AG04449 (cell line): Measurements from ENCODE around the gene ADAMTS19.

Experiments used
- CTCF ChIA-PET: fragments of 350-600 bp; formaldehyde crosslinking; extraction: SDS; loops from one replicate; lab custom pipeline; 2021; ENCODE audit warnings: antibody characterized with exemption; lab: Yijun Ruan, JAX
- POLR2A ChIA-PET: fragments of 400-600, 350-600 bp; formaldehyde crosslinking; extraction: SDS; loops from one replicate; lab custom pipeline; 2020; ENCODE audit warnings: antibody characterized with exemption, inconsistent platforms; lab: Yijun Ruan, JAX
- DNase-seq: peaks from one replicate; pipeline ENCODE4 v3.0.0-alpha.2; 2010; ENCODE audit warnings: low read depth, low spot score
- H3K4me3 ChIP-seq: 2 replicates; pipeline ENCODE4 v1.5.1; 2011; ENCODE audit warnings: low read depth, mild to moderate bottlenecking, control low read depth, low read length
- TF ChIP-seq, protein P1 (sequence below): IDR thresholded peaks from one replicate; pipeline ENCODE4 v1.5.1; 2011; ENCODE audit warnings: mild to moderate bottlenecking, moderate library complexity, low read length, control low read depth, inconsistent platforms; ENCODE audit not compliant: insufficient read depth; ENCODE audit errors: missing control alignments

Gene ADAMTS19

GRCh38 chr5:129763651-129764050 is 303.6 kb downstream of the ADAMTS19 start:
- H3K4me3 ChIP-seq, result no peak overlapping the region
- TF ChIP-seq, protein P1, sequence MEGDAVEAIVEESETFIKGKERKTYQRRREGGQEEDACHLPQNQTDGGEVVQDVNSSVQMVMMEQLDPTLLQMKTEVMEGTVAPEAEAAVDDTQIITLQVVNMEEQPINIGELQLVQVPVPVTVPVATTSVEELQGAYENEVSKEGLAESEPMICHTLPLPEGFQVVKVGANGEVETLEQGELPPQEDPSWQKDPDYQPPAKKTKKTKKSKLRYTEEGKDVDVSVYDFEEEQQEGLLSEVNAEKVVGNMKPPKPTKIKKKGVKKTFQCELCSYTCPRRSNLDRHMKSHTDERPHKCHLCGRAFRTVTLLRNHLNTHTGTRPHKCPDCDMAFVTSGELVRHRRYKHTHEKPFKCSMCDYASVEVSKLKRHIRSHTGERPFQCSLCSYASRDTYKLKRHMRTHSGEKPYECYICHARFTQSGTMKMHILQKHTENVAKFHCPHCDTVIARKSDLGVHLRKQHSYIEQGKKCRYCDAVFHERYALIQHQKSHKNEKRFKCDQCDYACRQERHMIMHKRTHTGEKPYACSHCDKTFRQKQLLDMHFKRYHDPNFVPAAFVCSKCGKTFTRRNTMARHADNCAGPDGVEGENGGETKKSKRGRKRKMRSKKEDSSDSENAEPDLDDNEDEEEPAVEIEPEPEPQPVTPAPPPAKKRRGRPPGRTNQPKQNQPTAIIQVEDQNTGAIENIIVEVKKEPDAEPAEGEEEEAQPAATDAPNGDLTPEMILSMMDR, result no peak
- ChIA-PET POLR2A (no interaction called here), CTCF (interaction anchor here (1.0 to 1.8 kb wide), 2 partner anchors 16 to 89 kb away, joined by 3 to 5 read pairs; partner anchors contain the start of gene MINAR2)
- no peak for DNase-seq

DNA sequence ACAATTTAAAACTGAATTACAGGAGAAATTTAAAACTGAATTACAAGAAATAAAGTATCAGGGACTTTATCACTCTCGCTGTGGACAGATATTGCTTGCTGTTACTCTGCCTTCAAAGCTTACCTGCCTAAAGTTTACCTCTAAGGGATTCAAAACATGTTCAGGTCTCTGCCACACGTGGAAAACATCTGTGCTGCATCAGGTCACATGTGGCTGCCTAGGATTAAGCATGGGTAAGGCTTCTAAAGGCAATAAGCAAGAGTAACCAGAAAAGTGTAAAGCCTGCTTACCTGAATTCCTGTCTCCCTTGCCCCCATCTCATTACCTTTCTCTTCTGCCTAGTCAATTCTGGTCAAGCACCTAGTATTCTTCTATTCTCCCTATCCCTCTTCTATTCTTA is 306.7 kb downstream of the ADAMTS19 start:
- CTCF ChIA-PET, result interaction anchor here (0.7 to 2.5 kb wide), 10 partner anchors 8 to 1552 kb away, joined by 3 to 19 read pairs (median 6); no protein-coding TSS in a partner anchor
- TF ChIP-seq, protein P1, result no peak
- POLR2A ChIA-PET, result no interaction called here
- no peak overlapping the region for H3K4me3 ChIP-seq
- DNase-seq, result no peak

GRCh38 chr5:129767927-129768380 is 307.9 kb downstream of the ADAMTS19 start:
- CTCF ChIA-PET, result interaction anchor here (0.7 to 5.6 kb wide), 23 partner anchors 9 to 1554 kb away, joined by 3 to 147 read pairs (median 4); no protein-coding TSS in a partner anchor
- DNase-seq, result peak; percentile 49
- TF ChIP-seq, protein P1, result peak; percentile 90
- H3K4me3 ChIP-seq, result no peak overlapping the region
- POLR2A ChIA-PET, result no interaction called here

- no peak overlapping the region for H3K4me3 ChIP-seq
- no peak for DNase-seq
- CTCF ChIA-PET, result interaction anchor here (0.7 to 5.6 kb wide), 22 partner anchors 8 to 1554 kb away, joined by 3 to 147 read pairs (median 6); no protein-coding TSS in a partner anchor
- TF ChIP-seq, protein P1, result no peak
- POLR2A ChIA-PET, result no interaction called here
These were observed 308.6 kb downstream of the ADAMTS19 start for GRCh38 chr5:129768735-129769134.

DNA sequence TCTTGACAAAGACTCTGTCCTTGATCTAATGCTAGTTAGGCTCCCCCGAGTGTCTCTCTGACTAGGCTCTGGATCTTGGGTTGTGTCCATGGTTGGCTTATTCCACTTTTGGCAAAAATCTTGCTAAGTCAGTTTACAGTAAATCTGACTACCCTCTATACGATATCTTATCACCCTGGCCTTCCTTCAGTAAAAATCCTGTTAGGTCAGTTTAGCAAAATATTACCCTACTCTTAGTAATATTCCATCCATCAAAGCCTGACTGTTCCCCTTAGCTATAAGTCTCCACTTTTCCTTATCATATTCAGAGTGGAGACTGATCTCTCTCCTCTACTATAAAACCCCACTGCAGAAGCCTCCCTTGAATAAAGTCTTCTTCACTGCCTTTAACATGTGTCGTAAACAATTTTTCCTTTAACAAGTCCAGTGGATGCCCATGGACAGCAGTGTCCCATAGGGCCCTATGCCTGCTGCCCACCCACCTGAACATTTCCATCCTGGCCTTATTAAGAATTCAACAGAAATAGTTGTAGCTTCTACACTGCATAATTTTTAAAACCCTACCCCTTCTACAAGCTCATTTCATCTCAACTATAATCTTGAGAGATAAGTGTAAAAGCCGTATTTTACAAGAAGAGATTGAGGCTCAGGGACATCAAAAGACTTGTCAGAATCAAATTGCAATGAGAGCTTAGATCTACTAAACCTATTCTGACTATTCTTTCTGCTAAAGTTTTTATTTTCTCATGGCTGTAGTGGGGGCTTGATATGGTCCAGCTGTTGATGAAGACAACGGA is 310.1 kb downstream of the ADAMTS19 start:
- TF ChIP-seq, protein P1, result no peak
- POLR2A ChIA-PET, result no interaction called here
- no peak for DNase-seq
- CTCF ChIA-PET, result interaction anchor here (0.5 to 5.6 kb wide), 29 partner anchors 10 to 1717 kb away, joined by 3 to 147 read pairs (median 4); partner anchors contain the start of gene MINAR2
- H3K4me3 ChIP-seq, result no peak overlapping the region
